NCI-H1930 (cell line): ENCODE measurements around the gene ACAP3.

ENCODE experiments used
- DNase-seq, 2 experiments: peaks; one replicate each; lab custom pipeline; 2025; lab: John Stamatoyannopoulos, UW

The ACAP3 gene

DNA sequence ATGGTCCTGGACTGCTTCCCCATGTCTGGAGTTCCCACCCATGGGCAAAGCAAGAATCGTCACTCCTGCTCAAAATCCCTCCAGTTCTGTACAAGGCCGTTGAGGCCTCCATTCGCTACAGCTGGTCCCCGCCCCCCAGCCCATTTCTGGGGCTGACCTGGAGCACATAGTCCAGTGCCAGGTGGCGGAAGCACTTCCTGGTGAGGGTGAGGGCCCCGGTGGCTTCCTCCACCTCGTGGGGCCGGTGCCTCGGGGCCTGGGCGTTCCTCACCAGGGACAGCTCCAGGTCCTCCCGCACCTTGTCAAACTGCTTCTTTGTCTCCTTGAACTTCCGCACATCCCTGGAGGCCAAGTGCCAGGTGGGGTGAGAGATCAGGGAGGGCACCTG, 7.4 kb downstream of the ACAP3 start:
- no peak for DNase-seq

DNA sequence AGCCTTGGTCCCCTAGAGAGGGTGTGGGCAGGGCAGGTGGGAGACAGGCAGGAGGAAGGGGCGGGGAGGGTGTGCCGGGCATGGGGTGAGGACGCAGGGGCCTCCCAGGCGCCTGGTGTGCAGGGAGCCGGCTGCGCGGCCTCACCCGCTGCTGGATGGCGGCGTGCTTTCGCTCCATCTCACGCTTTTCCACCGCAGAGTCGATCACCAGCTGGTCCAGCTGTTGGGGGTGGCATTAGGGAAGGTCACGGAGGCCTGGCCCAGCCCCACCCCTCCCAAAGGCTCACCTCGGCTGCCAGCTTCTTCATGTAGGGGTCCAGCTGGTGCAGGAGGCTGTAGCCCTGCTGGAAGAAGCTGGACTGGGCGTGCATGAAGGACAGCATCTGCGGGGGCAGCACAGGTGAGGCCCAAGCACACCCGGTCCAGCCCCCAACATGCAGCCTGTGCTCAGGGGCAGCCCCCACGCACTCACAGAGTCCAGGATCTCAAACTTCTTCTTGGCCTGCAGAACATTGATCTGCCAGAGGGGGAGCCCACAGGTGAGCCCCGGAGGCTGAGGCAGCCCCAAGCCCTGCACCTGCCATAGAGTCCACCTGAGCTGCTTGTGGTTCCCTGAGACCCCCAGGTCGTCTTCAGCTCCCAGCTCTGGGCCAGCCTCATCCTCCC, 7.9 kb downstream of the ACAP3 start:
- DNase-seq: no peak

DNA sequence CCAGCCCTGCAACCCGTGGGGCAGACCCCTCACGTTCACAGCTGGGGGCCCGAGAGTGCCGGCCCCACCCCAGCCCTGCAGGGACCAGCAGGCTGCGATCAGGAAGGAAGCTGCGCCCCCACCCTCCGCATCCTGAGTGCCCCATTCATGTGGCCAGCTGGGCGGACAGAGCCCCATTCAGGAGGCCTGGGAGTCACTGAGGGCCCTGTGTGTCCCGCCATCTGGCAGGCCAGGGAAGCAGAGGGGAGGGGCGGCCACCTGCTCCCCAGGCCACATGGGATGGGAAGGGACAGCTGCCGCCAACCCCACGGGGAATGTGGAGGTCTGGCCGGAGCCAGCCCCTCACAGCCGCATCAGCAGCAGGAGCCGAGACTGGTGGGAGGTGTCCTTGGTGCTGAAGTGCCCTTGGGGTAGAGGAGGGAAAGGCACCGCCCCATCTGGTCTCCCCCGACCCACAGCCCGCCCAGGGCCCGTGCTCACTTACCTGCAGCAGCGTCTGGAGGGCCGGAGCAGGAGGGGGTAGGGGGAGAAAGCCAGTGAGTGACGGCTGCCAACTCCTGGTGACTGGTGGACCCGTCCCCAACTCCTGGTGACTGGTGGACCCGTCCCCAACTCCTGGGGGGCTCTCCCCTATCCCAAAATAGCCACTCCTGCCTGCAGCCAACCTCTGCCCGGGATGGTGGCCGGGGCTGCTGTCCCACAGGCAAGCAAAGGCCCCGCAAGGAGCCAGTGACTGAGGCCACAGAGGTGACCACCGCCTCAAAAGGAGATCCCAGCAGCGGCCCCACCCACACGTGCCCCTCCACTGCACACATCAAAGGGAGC, 8.7 kb downstream of the ACAP3 start:
- no peak for DNase-seq

DNA sequence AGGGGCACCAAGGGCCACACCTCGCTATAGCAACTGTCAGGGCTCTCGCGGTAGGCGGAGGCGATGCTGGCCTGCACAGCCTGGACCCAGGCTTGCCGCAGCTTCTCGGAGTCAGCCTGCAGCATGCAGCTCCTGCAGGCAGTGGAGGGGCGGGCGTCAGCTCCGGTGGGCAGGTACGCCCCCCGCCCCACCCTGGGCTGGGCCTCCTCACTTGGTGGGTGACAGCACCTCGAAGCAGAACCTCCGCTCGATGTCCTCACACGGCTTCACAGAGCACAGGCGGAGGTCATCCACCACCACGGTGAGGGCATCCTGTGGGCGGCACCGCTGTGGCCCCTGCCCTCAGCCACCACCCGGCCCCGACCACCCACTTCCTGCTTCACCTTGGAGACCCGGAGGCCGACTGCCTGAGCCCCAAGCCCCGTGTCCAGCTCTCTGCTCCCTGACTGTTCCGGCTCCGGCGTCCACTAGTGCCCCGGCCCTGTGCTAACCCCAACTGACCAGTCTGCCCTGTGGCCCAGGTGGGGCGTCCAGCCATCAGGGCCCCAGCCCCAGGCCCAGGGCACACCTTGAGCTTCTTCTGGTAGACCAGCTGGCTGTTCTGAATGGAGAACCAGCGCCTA, 9.8 kb downstream of the ACAP3 start:
- DNase-seq: no peak

DNA sequence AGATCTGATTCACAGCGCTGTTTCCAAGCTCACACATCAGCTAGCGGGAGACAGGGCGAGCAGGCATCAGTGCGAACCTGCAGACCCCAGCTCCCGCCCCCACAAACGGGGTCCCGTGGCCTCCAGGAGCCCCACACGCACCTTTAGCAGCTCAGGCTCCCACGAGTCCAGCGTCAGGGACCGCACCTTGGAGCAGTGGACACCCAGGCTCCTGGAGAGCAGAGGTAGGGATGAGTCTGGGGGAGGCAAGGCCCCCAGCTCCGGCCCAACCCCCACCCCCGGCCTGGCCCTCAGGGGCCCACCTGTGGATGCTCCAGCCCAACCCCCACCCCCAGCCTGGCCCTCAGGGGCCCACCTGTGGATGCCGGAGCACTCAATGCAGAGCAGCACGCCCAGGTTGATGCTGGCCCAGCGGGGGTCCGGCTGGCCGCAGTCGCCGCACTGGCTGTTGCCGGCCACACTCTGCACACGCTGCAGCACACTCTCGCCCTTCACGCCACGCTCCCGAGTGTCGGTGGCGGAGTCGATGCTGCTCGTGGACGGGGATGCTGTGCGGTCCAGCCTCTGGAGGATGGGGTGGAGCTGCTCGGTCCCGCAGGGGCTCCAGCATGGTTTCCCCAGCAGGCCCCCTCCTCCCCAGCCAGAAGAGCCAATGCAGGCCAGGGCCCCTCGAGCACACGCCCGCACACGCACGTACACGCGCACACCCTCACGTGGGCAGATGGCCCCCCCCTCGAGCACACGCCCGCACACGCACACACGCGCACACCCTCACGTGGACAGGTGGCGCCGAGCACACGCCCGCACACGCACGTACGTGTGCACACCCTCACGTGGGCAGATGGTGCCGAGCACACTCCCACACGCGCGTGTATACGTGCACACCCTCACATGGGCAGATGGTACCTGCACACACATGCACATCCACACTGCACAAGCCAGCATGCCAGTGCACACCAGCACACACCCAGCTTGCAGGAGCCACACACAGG, 11.4 kb downstream of the ACAP3 start:
- no peak for DNase-seq

DNA sequence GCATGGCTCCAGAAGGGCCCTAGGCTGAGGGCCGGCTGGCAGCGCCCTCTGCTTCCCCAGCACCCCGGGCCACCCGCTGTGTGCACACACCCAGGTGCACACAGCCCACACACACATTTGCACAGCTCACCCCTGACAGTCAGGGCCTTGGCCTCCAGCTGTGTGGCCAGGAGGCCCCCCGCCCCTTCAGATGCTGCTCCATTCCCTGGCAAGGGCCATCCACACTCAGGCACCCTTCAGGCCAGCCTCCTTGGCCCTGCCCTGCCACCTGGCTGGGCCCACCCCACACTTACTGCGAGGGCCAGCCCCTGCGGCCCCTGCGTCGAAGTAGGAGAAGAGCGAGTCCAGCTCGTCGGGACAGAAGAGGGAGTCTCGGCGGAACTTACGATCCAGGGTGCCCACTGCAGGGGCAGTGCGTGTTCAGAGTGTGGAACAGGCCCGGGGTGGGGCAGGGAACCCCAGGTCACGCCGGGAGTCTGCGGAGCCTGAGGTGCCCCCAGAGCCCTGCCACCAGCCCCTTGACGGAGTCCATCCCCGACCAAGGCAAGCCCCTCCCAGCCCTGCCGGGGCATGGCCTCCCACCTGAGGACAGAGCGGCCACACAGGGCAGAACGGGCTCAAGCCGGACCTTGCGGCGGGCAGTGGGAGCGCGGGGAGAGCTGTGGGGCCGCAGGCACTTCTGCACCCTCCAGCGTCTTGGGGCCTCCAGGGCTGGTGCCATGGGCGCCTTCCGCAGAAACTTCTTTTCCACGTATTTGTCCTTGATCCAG, 12.4 kb downstream of the ACAP3 start:
- no peak for DNase-seq

DNA sequence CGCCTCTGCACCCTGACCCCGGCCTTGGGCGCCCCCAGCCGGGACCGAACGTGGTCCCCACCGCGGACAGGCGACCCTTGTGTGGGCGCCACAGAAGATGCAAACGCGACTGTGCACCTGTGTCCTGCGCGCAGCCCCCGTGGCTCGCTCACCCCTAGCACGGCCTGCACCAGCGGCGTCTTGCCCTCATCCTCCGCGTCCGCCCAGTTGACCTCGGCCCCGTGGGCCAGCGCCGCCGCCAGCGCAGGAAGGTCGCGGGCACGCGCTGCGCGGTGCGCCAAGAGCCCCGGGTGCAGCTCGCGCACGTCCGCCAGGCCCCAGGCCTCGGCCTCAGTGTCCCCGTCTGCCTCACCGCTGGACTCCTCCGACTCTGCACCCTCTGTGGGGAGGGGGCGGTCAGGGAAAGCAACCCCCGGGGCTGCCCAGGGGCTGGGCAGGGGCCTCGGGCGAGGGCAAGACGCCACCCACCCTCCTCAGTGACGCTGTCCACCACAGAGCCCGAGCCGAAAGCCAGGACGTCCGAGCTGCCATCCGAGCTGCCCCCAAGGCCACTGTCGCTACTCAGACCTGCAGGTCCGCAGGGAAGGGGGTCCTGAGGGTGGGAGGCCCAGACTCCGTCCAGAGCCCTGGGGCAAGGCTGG, 13.4 kb downstream of the ACAP3 start:
- no peak for DNase-seq

DNA sequence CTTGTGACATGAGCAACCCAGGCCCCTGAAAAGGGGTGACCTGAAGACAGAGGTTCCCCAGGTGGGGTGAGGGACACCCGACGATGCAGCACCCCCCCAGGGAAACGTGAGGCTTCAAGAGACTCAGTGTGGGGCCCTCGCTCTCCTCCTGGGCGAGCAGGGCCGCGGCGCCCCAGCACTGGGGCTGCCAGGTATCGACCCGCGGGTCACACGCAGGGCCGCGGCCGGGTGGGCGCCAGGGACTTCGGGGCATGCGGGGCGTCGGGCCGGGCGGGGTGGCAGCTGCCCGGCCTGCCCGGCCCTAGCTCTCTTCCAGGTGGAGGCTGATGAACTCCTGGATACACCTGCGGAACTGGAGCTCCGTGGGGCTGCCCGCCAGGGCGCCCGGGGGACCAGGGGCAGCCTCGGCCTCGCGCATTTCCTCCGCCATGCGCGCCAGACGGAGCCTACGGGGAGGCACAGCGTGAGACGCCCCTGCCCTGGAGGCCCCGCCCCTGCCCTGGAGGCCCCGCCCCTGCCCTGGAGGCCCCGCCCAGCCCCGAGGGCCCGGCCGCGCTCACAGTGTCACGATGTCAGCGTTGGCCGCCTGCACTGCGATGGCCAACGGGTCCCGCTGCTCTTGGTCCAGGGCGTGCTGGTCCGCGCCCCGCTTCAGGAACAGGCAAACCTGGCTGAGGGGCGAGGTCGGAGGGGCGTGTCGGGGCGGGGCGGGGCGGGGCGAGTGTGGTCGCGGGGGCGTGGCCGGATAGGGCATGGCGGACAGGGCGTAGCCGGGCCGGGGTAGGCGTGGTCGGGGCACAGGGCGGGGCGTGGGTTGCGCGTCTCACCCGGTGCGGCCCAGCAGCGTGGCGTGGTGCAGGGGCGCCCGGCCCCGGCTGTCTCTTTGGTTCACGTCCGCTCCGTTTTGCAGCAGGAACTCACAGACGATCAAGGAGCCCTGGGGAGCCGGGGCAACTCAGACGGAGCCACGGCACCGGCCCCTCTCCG, 14.2 kb downstream of the ACAP3 start:
- DNase-seq: no peak

DNA sequence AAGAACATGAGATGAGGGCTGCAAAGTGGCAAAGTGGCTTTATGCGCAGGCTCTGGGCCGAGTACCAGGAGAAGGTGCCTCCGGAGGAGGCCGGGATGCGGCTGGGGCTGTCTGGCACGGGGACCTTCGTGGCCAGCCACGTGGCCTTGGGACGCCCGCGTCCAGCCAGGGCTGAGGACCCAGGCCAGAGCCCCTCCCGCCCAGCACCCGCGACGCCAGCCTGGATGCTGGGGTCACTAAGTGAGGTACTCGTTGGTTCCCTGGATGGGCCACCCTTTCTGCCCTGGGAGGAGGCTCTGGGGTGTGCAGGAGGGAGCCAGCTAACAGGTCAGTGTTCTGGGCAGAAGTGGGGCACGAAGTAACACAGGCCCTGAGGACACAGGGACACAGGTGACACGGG, 14.9 kb downstream of the ACAP3 start:
- no peak for DNase-seq

DNA sequence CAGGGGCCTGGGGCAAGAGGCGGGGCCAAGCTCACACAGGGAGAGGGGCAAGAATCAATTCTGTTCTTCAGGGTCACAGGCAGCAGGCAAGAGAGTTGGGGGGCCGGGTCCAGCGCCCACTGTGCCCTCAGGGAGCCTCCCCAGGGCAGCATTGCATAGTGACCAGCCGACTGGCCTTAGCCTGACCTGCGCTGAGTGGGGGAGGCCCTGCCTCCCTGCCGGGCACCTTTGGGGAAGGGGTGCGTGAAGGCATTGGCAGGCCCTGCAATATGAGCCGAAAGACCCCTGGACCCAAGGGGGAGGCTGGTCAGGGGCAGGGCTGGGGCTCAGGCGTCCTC, 15.3 kb downstream of the ACAP3 start:
- DNase-seq: no peak

DNA sequence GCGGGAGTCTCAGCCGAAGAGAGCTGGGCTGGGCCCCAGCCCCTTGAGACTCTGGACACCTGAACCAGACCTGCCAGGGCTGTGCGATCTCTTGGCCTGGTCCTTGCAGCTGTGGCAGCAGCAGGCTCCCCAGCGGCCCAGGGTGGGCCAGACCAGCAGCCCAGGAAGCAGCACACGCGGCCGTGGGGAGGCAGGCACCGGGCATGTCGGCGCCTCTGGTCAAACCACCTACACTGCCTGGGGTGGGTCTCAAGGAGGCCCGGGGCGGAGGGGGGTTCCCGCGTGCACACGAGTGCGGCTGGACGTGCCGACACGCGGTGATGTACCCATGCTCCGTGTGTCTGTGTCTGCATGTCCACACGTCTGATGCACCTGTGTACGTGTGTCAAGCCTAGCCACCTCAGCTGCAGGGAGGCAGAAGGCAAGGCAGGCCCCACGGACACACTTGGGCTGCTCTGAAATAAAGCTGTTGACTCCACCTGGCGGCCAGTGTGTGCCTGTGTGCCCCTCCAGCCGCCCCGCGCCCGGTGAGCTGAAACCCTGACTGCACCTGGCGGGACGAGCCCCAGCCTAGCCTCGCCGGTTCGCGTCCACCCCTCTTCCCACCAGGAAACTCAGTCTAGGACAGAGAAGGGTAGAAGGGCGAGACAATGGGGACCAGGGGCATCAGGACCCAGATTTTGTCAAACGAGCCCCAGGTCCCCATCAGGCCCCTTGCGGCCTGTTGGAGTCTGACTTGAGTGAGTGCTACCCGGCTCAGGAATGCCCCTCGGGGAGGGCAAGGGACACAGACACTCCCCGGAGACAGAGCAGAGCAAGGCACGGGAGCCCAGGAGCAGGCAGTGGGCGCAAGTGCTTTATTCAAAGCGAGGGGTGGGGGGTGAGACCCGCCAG, 15.9 kb downstream of the ACAP3 start:
- peak; percentile 55 to 58 for DNase-seq

DNA sequence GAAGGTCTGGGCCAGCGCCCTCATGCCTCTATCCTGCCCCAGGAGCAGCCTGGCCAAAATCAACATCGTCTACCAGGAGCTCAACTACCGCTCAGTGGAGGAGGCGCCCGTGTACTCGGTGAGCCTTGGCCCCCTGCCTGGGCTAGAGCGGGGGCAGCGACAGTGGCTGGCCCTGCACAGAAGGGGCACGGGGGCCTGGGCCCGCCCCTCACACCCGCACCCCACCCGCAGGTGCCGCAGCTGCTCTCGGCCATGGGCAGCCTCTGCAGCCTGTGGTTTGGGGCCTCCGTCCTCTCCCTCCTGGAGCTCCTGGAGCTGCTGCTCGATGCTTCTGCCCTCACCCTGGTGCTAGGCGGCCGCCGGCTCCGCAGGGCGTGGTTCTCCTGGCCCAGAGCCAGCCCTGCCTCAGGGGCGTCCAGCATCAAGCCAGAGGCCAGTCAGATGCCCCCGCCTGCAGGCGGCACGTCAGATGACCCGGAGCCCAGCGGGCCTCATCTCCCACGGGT, 16.7 kb downstream of the ACAP3 start:
- no peak for DNase-seq

DNA sequence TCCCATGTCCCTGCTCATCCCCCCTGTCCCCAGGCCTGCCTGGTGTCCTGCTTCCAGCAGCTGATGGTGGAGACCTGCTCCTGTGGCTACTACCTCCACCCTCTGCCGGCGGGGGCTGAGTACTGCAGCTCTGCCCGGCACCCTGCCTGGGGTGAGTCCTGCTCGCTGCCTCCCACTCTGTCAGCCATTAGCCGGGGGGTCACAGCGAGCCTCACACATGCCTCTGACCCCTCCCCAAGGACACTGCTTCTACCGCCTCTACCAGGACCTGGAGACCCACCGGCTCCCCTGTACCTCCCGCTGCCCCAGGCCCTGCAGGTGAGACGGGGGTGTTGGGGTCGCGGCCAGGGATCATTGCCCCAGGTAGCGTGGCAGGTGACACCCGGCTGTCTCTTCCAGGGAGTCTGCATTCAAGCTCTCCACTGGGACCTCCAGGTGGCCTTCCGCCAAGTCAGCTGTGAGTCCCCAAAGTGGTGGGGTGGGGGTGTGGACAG, 17.4 kb downstream of the ACAP3 start:
- DNase-seq: peak in 1 of 2 experiments; percentile 22

DNA sequence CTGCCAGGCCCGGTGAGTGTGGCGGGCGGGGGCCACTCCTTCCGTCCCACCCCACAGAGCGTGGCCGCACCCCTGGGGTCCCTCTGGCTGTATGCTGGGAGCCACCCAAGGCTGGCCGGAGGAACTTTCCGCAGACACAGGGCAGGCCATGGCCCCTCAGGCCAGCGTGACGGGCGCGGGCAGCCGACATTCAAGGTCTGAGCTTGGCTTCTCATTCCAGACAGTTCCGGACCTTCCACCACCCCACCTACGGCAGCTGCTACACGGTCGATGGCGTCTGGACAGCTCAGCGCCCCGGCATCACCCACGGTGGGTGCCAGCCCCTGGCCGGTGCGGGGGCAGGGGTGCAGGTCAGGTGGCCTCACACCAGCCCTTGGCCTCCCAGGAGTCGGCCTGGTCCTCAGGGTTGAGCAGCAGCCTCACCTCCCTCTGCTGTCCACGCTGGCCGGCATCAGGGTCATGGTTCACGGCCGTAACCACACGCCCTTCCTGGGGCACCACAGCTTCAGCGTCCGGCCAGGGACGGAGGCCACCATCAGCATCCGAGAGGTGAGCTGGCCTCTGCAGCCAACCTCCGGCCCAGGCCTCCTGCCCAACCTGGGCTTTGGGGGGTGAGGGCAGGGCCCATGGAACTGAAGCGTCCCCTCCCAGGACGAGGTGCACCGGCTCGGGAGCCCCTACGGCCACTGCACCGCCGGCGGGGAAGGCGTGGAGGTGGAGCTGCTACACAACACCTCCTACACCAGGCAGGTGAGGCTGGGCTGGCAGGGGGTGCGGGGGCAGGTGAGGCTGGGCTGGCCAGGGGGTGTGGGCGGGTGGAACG, 20.2 kb downstream of the ACAP3 start:
- DNase-seq: no peak

DNA sequence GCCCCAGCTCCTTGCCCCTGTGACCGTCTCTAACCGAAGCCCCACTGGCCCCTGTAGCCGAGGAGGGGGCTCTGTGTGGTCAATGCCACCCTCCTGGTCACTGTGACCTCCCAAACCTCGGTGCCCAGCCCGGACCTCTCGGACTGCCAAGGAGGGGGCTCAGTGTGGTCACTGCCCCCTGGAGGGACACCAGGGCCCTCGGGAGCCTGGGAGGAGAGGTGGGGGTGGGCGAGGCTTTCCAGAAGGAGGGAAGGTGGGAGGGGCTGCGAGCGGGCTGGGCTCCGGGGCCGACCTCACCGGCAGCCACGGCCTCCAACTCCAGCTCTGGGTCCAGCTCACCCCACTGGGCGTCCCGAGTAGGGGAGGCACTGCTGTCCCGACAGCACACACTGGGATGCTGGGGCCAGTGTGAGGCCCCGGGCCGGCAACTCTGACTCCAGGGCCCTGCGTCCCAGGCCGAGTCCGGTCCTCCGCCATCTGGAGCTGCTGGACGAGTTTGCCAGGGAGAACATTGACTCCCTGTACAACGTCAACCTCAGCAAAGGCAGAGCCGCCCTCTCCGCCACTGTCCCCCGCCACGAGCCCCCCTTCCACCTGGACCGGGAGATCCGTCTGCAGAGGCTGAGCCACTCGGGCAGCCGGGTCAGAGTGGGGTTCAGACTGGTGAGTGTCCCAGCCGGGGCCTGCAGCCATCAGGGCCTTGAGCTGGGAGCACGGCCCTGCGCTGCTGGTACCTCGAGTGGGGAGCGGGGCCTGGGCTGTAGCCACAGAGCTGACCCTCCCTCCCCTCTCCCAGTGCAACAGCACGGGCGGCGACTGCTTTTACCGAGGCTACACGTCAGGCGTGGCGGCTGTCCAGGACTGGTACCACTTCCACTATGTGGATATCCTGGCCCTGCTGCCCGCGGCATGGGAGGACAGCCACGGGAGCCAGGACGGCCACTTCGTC, 21.1 kb downstream of the ACAP3 start:
- no peak for DNase-seq
